Mucosa of descending colon (tissue), 3 donors: ENCODE results near the gene TAL2. TPM values are rescaled to one million over a fixed set of nuclear protein-coding genes. Genes with fewer than 3 reads are reported as not detected.
A peak's percentile ranks its signal among the peaks of the same experiment; 100 is the strongest.

Experiments
- ATAC-seq: fragments of 200-7000 bp; cut with Tn5 transposase; one replicate; pipeline ENCODE4 v1.9.1; 2020; ENCODE audit warnings: mild to moderate bottlenecking, moderate library complexity
- DNase-seq, 3 donors: peaks; one replicate each; pipeline ENCODE4 v3.0.0-alpha.2; 2020
- H3K36me3 ChIP-seq: fragments of 200-600 bp; one replicate; pipeline ENCODE4 v1.8.0; 2021; ENCODE audit warnings: low read depth, mild to moderate bottlenecking
- H3K4me1 ChIP-seq: fragments of 200-600 bp; one replicate; pipeline ENCODE4 v1.8.0; 2021; ENCODE audit warnings: low read depth, mild to moderate bottlenecking
- H3K4me3 ChIP-seq: fragments of 200-600 bp; one replicate; pipeline ENCODE4 v1.8.0; 2021; ENCODE audit warnings: mild to moderate bottlenecking
- H3K9me3 ChIP-seq: fragments of 200-600 bp; one replicate; pipeline ENCODE4 v1.8.0; 2021; ENCODE audit warnings: mild to moderate bottlenecking
- intact Hi-C, 2 donors: fragments of 100-400 bp; cut with DNase I in 1 of 2; cut with micrococcal nuclease in 1 of 2; formaldehyde crosslinking; loops; one replicate each; pipeline versions ENCODE4 v1.11.0 to v1.11.1; 2022; cut with DNase I, micrococcal nuclease
- total RNA-seq, 3 donors: library from RNA; stranded (reverse); fragmentation: NEBNext Ultra II Directional in 2 of 3; extraction: Animal tissue kit (Norgen Biotek cat#: 25700) in 2 of 3; gene quantifications; one replicate each; pipeline versions ENCODE4 v1.2.1 to v1.2.4, GENCODE V29; 2021 to 2023
- TF ChIP-seq, protein P1 (sequence below): fragments of 200-600 bp; IDR thresholded peaks from one replicate; pipeline ENCODE4 v1.8.0; 2022; ENCODE audit warnings: antibody characterized with exemption, mild to moderate bottlenecking
- donor health status: DM: no; HTN: no; CAD: no; lungs with moderate emphysema.
- donor health status: DM: no; HTN: no; CAD: no.
- donor health status: DM: no; HTN: yes; CAD: no.

Gene TAL2
- total RNA-seq, 3 donors from 2014 or later = 0.65 TPM; not detected in 2

GRCh38 chr9:105694190-105694847 lies 32.1 kb downstream of the TAL2 start, which contains the start of gene TMEM38B:
Gene TMEM38B, plus strand, starts transcription at chr9:105694541. Its CDS starts 120 bp downstream, at chr9:105694661.
- Histone ChIP-seq H3K4me3 (peak within 1 kb of the TSS; percentile 50), H3K4me1 (peaks cover 8% of the 10 kb centered on the region), H3K36me3 (no peaks in the 10 kb centered on the region), H3K9me3 (no peaks in the 10 kb centered on the region)
- DNase-seq (peak; percentile 88 to 92 (median 90)), ATAC-seq (peak; percentile 98)
- intact Hi-C loops = no loop called here
- TF ChIP-seq, protein P1, sequence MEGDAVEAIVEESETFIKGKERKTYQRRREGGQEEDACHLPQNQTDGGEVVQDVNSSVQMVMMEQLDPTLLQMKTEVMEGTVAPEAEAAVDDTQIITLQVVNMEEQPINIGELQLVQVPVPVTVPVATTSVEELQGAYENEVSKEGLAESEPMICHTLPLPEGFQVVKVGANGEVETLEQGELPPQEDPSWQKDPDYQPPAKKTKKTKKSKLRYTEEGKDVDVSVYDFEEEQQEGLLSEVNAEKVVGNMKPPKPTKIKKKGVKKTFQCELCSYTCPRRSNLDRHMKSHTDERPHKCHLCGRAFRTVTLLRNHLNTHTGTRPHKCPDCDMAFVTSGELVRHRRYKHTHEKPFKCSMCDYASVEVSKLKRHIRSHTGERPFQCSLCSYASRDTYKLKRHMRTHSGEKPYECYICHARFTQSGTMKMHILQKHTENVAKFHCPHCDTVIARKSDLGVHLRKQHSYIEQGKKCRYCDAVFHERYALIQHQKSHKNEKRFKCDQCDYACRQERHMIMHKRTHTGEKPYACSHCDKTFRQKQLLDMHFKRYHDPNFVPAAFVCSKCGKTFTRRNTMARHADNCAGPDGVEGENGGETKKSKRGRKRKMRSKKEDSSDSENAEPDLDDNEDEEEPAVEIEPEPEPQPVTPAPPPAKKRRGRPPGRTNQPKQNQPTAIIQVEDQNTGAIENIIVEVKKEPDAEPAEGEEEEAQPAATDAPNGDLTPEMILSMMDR = no peak

GRCh38 chr9:105694848-105695581 lies 32.8 kb downstream of the TAL2 start:
- Histone ChIP-seq H3K36me3 (no peaks in the 10 kb centered on the region), H3K4me3 (peak overlapping the region; percentile 50), H3K4me1 (peaks cover 9% of the 10 kb centered on the region), H3K9me3 (no peaks in the 10 kb centered on the region)
- peak; percentile 76 to 84 (median 81) for DNase-seq
- intact Hi-C loops = no loop called here
- TF ChIP-seq, protein P1 = no peak
- ATAC-seq = peak; percentile 77

DNA sequence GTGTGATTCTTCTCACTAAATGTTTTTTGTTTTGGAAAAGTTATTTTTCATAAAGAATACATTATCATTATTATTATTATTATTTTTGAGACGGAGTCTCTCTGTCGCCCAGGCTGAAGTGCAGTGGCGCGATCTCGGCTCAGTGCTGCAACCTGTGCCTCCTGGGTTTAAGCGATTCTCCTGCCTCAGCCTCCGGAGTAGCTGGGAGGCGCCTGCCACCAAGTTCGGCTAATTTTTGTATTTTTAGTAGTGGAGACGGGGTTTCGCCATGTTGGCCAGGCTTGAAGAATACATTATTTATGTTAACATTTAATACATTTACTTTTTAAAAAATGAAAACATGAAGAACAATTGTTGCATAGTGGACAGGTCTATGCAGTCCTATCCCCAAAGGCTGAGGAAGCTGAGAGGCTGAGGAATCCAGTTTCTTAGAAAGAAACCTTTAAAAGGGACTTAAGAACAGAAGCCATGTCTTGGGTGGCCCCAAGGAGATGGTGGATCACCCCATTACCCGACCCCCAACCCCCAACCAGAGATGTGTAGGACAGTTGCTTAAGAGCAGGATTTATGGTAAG lies 34.0 kb downstream of the TAL2 start:
- ATAC-seq = no peak
- TF ChIP-seq, protein P1 = no peak

GRCh38 chr9:105697871-105698270 lies 35.6 kb downstream of the TAL2 start:
- intact Hi-C loops = no loop called here
- Histone ChIP-seq H3K36me3 (no peaks in the 10 kb centered on the region), H3K9me3 (no peaks in the 10 kb centered on the region), H3K4me1 (peaks cover 13% of the 10 kb centered on the region), H3K4me3 (no peak overlapping the region)
- DNase-seq (no peak), ATAC-seq (no peak)
- TF ChIP-seq, protein P1 = no peak

More for the DNA sequence above, 34.0 kb downstream of the TAL2 start:
- Histone ChIP-seq H3K4me1 (peaks cover 13% of the 10 kb centered on the region), H3K9me3 (no peaks in the 10 kb centered on the region), H3K4me3 (no peak overlapping the region), H3K36me3 (no peaks in the 10 kb centered on the region)
- intact Hi-C loops = no loop called here
- no peak for DNase-seq

GRCh38 chr9:105698348-105698870 lies 36.2 kb downstream of the TAL2 start:
- Histone ChIP-seq H3K9me3 (no peaks in the 10 kb centered on the region), H3K4me1 (peaks cover 13% of the 10 kb centered on the region), H3K4me3 (no peak overlapping the region), H3K36me3 (no peaks in the 10 kb centered on the region)
- DNase-seq = no peak
- no peak for ATAC-seq
- intact Hi-C loops = no loop called here
- TF ChIP-seq, protein P1 = no peak
